ENCODE data around the gene SMOC2.

Gene SMOC2

DNA sequence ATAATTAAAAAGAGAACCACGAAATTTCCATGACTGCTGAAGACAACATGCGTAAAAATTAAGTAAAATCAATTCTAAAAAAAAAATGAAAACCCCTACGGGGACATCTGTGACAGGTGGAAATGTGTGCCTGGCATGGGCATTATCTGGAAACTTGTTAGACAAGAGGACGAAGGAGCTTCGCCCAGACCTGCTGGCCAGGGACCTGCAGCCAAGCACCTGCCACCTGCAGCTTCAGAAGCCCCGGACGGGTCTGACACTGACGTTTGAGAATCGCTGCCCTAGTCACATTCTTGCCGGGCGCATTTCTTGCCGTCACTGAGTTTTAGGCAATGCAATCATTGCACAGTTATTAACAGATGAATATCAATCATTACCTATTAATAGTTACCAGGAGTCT, 140.3 kb downstream of the SMOC2 start:
- no peak for DNase-seq

DNA sequence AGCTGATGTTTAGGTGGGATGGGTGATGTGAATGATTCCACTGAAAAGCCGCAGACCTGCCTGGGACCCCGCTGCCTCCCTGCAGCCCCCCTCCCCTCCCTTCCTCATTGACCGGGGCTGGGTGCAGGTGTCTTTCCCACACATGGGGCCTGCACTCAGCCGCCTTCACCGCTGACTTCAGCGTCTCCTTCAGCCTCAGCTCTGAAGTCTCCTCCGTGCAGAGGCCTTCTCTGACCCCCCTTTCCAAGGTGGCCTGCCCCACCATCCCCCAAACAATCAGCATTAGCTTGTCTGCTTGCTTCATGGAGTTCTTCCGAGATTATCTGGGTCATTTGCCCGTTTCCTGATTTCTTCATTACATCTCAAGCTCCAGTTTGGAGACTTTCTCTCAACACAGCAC, 140.7 kb downstream of the SMOC2 start:
- no peak for DNase-seq

DNA sequence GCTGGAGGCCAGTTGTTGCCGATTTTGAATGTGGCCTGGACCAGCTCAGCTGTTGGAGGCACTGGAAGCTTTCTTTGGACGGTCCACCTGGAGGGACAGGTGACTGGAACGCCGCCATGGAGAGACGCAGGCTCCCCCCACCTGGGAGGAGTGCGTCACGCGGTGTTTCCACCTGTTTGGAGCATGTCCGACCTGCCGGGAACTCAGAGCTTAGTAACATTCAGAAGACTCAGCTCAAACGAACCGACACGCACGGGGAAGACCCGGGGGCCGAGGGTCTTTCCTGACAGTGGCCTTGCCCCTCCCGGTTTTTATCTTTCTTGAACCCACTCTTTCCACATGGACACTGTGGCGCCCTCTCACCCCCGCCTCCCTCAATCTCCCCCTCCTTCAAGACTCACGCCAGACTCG, 141.6 kb downstream of the SMOC2 start:
- DNase-seq: no peak

DNA sequence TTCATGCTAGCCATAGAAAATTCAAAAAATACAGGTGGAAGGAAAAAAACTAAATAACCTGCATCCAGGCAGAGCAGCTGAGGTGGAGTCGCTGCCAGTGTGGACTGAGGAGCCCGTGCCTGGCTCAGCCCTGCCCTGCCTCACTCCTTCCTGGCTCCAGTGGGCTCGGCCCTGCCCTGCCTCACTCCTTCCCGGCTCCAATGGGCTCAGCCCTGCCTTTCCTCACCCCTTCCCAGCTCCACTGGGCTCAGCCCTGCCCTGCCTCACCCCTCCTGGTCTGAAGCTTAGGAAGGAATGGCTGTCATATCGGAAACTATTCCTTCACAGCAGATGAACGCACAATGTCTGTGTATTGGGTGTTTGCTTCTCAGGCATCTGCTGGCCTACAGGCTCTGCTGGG, 142.1 kb downstream of the SMOC2 start:
- no peak for DNase-seq

DNA sequence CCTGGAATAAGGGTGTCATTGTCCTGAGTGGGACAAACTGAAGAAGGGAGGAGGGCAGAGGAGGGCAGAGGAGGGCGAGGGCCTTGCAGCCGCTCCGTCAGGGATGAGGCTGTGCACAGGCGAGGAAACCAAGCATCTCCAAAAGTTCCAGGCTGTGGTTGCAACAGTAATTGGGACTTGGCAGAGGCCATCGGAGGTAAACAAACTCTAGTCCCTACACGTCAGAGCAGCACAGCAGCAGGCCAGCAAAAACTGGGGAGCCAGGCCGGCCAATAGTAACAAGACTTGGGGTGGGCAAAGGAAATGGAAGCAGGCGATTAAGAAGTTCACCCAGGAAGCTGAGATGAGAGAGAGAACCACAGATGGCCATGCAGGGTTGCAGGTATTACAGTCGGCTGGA, 142.8 kb downstream of the SMOC2 start:
- DNase-seq: no peak

DNA sequence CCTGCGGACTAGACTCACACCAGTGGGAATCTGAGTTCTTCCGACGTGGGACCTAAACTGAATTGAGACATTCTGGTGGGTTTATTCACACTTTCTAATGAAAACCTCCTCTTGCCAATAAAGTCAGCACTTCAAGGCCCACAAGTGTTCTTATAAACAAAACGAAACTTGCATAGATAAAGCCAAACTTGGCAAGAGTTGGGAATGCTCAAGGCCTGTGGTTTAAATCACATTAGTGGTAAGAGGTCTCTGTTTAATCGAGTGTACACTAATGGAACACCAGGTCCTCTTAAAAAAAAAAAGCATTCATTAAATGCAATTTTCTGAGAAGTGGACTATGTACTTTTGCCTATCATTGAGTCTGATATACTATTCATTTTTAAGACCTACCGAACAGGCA, 143.3 kb downstream of the SMOC2 start:
- no peak for DNase-seq

DNA sequence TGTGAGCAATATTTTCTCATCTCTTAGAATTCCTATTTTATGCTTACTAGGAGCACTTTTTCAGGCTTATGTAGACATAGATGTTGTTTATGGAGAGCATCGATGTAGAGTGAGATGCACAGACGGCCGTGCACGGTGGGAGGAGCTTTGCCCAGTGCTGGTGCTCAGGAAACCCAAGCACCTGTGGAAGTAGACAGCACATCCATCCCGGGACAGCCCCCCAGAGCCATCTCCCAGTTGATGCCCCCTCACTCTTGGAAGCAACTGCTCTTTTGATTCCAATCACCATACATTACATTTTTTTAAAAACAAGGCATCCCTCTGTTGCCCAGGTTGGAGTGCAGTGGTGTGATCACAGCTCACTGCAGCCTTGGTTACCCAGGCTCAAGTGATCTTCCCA, 143.7 kb downstream of the SMOC2 start:
- DNase-seq: no peak

DNA sequence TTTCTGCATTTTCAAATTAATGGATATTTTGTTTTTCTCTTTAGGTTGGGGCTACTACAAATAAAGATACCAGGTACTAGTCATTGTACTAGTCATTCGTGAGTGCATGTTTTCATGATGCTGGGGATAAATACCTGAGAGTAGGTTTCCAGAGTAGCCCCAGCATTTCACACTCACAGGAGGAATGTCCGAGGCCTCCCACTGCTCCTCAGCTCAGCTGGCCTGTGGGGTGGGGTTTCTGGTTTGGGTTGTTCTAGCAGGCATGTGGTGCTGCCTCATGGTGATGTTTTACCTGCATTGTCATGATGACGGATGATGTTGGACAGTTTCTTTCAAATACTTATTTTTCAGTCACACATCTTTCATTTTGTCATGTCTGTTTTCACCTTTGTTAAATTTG, 144.5 kb downstream of the SMOC2 start:
- DNase-seq: no peak

DNA sequence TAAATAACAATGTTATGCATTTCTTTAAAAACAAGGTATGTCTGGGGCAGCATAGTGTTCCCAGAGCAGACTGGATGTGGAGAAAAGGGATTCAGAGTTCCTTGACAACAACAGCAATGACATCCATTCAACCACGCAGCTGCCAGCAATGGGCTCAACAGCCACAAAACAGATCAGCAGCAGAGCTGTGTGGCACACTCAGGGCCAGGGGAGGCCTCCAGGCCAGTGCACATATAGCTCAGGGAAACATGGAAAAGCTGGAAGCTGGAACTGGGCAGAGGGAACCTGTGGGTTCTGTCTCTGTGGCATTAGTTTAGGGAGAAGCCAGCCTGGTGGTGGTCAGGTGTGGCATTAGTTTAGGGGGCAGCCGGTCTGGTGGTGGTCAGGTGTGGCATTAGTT, 148.3 kb downstream of the SMOC2 start:
- no peak for DNase-seq

DNA sequence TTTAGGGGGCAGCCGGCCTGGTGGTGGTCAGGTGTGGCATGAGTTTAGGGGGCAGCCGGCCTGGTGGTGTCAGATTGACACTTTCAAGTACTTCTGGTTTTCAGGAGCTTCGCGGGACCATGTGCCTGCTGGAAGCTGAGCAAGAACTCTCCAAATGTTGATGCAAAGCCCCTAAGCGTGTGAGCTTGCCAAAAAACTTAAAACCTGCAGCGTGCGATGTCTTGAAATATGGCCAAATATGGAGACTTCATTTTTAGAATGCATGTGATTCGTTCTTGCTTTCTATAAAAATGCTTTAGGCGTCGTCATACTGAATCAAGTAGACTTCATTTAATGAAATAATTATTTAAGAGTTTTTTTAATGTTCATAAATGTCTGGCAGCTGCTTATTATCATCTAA, 149.4 kb downstream of the SMOC2 start:
- no peak for DNase-seq

DNA sequence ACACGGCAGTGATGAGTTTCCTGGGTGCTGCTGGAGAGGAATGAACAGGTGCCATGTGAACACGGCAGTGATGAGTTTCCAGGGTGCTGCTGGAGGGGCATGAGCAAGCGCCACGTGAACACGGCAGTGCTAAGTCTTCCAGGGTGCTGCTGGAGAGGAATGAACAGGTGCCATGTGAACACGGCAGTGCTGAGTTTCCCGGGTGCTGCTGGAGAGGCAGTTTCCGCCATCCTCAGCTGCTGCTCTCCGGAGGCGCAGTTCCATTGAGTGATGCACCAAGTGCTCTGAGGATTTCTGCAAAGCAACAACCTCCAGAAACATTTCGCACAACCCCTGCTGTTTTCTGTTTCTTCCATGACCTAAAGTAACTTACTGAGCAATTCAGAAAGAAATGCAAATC, 155.4 kb downstream of the SMOC2 start:
- no peak for DNase-seq

DNA sequence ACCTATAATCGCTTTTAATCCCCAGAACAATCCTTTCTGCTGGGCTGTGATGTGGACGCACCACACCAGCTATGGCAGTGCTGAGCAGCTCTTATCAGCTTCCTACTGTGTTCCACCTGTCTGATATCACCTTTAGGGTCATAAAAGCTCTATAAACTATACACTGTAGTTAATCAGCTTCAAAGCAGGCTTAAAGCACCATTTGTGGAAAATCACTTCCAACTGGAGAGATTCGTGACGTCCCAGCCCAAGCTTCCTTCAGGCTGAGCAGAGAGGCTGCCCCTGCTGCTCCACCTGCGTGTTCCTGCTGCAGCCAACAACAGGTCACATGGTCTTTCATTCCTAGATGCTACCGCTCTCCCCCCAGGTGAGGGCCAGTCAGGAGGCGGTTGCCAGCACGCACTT, 156.5 kb downstream of the SMOC2 start:
- no peak for DNase-seq

DNA sequence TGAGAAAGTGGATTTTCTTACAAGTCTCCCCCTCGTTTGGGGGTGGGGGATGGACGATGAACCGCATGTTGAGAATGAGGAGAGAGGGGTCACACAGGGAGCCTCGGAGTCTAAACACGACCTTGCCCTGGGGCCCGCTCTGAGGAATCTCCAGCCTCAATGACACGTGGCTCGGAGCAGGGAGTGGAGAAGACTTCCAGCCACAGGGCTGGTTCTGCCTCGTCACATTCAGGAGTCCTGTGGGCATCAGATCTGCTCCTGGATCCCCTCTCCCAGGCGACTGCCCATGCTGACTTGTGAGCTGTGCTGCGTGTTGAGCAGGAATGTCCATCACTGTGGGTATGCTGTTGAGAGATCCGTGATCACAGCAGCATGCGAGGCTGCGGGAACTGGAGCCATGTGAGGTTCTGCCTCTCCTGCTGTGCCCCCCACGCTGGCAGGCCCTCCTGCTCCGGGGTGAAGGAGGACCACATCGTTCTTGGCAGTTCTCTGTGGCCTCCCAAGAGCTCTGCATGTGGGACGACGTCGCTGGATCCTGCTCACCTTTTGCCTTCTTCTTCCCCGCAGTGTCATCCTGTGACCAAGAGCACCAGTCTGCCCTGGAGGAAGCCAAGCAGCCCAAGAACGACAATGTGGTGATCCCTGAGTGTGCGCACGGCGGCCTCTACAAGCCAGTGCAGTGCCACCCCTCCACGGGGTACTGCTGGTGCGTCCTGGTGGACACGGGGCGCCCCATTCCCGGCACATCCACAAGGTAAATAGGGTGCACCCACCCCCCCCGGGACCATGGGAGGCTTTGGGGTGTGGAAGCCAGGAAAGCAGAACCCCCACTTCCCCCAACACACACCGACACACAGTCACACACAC, 157.5 kb downstream of the SMOC2 start:
- DNase-seq: no peak

DNA sequence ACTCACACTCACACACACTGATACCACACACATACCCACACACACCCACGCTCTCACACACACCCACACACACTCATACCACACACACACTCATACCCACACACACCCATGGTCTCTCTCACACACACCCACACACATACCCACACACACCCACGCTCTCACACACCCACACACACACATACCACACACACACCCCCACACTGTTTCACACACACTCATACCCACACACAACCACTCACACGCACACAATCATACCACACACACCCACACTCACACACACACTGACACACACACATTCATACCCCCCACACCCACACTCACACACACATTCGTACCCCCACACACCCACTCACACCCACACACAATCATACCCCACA, 158.1 kb downstream of the SMOC2 start:
- DNase-seq: no peak

DNA sequence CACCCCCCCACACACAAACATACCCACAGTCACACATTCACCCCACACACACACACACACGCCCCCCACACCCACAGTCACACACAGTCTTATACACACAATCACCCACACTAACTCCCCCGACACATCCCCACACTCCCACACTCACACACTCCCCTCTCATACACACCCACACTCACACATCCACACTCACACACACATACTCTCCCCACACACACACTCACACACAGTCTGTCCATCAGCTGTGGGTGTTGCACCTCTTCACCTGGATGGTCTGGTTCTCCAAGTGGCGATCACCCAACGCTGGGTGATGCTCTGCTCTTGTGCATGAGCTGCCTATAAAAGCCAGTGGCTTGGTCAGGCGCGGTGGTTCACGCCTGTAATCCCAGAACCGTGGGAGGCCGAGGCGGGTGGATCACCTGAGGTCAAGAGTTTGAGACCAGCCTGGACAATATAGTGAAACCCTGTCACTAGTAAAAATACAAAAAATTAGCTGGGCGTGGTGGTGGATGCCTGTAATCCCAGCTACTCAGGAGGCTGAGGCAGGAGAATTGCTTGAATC, 158.9 kb downstream of the SMOC2 start:
- no peak for DNase-seq

DNA sequence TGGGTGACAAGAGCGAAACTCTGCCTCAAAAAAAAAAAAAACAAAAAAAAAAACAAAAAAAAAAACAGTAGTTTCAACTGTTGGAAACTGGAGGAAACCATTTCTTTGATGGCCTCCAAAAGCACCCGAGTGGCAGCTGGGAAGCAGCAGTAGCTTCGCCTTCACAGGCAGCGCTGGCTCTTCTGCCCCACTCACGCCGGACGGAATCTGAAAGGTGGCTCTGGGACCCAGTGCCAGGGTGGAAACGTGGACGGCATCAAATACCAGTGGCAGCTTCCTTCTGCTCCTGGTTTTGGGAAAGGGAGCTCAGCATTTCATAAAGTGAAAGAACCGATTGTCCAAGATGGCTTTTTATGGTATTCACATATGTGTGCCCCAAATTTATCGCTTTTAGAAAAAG, 159.4 kb downstream of the SMOC2 start:
- no peak for DNase-seq

DNA sequence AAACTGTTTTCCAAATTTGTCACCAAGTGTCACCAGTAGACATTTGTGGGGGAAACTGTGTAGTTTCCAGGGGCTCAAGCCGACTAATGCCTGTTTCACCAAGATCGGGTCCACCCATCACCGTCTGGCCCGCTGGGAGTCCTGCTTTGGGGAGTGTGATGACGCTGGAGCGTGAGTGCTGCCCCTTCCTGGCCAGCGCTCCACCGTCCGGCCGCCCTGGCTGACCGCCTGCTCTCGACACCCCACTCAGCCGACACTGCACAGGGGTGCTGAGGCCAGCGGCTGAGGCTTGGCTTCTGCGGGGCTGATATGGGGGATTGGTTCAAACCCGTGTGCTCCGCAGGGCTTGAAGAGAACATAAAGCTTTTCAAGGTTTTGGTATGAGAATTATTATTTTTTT, 160.1 kb downstream of the SMOC2 start:
- no peak for DNase-seq

DNA sequence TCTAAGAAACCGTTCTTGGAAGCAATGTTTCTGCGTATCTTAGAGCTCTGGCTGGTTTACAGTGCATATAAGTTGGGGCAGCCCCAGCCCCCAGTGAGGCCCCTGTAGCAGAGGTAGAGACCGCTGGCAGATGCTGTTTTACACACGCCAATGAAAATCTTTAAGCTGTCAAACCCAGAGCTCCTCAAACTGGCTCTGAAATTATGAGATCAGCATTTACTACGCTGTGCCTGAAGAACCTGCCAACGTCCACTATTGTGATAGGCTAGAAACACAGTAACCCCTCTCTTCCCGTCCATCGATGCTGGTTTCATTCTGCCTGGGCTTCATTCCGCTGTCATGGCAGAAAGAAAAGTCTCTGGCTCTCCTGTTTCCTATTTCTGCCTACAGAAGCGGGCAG, 160.6 kb downstream of the SMOC2 start:
- DNase-seq: no peak

DNA sequence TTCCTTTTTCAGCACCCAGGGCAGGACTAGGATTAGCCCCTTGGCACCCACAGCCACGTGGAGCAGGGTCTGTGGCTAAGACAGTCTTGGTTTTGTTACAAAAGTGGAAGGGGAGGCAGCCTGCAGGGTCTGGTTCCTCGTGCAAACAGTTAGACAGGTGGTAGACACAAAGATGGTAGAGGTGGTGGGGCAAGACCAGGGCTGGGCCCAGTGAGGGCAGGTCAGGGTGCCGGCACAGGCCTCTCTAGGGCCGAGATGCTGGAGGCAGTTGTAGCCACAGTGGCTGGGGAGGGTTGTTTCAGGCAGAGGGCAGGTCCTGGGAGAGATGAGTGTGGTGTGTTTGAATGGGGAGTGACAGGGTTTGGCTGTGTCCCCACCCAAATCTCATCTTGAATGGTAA, 161.6 kb downstream of the SMOC2 start:
- no peak for DNase-seq

DNA sequence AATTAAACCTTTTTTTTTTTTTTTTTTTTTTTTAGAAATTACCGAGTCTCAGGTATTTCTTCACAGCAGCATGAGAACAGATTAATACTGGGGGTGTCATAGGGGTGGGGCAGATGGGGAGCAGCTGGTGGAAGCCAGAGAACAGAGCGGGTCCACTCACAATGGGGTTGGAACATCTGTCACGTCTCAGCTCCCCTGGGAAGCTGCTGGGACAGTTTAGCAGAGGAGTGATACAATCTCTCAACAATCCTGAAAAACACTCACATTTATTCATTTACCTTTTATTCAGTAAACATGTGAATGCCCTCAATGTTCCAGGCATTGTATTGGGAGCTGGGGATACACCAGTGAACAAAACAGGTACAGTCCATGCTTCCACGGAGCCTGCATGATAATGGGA, 162.2 kb downstream of the SMOC2 start:
- no peak for DNase-seq

DNA sequence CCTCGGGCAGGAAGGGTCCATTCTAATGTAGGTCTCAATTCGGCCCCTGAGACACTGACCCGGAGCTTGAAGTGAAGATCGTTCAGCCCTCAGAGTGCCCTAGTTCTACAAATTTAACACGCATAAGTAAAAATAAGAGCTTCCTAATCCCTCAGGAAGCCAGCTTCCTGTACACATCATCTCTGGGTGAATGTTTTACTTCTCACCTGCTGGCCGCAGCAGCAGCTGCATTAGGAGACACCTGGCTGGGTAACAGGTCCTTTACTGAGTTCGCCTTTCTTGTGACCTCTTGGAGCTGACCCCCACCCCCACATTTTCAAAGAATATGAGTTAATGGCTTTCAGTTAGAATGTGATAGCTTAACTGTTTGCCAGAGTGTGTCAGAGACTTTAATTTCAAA, 165.0 kb downstream of the SMOC2 start:
- no peak for DNase-seq

DNA sequence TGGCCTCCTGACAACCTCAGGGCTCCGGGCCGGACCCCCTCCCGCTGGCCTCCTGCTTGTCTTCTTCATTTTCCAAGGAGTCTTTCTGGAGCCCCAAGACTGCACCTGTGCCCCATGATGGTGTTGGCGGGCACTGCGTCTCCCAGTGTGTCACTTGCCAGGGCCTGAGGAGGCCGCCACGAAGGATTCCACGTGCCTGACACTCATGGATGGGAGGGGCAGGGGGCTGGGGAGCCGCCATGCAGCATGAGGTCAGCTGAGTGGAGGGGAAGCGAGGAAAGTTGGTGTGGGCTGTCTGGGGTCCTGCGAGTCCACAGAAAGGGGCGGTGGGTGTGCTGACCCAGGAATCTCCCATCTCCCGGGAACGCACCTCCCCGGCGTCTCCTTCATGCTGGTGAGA, 165.7 kb downstream of the SMOC2 start:
- no peak for DNase-seq

DNA sequence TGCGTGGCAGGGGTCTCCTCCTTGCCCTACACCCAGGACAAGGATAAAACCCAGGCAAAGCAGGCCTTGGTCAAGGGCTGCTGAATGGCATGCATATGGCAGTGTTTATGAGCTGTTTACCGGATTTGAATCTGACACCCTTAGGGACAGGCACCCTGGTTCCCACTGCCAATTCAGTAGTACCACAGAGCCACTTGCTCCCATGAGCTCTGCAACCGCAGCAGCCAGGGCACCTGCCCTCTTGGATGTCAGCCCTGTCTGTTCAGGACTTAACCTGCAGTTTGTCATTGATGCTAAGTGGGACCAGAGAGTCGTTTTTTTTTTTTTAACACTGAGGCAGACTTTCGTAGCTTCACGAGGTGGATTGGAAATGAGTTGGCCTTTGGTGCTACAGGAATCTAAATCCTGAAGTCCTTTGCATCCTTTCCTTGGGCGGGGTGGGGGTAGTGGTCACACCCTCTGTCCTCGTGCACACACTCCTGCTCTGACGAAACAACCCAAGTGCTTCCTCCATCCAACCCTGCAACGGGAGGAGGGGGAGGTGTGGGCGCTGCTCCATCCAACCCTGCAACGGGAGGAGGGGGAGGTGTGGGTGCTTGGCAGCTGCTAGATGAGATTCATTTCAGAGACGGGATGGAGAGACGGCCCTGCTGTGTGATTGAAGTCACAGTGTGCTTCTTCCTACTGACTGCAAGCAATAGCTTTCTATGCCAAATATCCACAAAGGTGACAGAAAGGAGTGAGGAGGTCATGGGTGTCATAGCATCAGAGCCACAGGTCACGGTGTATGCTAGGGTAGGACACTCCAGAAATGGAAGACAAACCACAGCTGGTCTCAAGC, 166.5 kb downstream of the SMOC2 start:
- peak; percentile 23 for DNase-seq

DNA sequence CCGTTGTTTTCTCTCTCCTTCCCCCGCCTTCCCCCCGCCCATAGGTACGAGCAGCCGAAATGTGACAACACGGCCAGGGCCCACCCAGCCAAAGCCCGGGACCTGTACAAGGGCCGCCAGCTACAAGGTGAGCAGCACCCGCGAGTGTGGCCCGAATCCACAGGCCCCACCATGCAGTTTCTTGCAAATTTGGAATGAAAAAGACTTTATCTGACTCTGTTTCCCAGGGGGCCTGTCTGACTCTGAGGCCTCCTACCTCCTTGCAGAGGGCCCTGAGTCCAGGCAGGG, 167.1 kb downstream of the SMOC2 start:
- no peak for DNase-seq

Measured in NCI-H187 treated with DMSO at 0.1 percent for 48 hours (cell line).